Transverse colon (tissue), 3 donors: Measurements from ENCODE around the gene ABCC2.

ENCODE experiments used
- CTCF ChIP-seq, 5 experiments: fragments of 200-600 bp in 3 of 5; fragments of 450-650 bp in 2 of 5; sonication (generic) in 3 of 5; IDR thresholded peaks; 1 replicate in 2 of 5; 2 replicates in 3 of 5; pipeline ENCODE4 v1.5.1; 2016 to 2017; ENCODE audit warnings: antibody characterized with exemption in 5 of 5, inconsistent platforms in 3 of 5, mild to moderate bottlenecking in 2 of 5, moderate library complexity in 1 of 5
- POLR2A ChIP-seq: fragments of 450-650 bp; IDR thresholded peaks from one replicate; pipeline ENCODE4 v1.6.1; 2016; ENCODE audit warnings: antibody characterized with exemption, mild to moderate bottlenecking, moderate library complexity

- TF ChIP-seq POLR2A (no peak), CTCF (IDR thresholded peaks at IDR 0.05) (no peak)
Measured at GRCh38 chr10:99796928-99797327, 14.5 kb downstream of the ABCC2 start.
